ENCODE data around the gene PPFIBP2.

DNA sequence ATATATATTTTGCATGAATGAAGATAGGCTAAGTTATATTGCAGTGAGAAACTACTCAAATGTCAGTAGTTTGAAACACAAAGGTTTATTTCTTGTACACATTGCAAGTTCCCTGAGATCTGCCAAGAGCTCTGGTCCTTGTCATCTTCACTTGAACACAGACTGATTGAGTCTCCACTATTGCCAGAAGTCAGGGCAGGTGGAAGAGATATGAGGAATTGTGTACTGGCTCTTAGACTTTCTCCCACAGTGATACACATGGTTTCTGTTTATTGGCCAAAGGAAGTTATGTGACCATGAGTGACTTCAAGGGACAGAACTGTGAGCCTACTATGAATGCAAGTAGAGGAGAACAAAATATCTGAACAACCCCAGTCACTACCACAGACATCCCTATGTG lies 44.2 kb downstream of the PPFIBP2 start:
- TF ChIP-seq, protein P1, sequence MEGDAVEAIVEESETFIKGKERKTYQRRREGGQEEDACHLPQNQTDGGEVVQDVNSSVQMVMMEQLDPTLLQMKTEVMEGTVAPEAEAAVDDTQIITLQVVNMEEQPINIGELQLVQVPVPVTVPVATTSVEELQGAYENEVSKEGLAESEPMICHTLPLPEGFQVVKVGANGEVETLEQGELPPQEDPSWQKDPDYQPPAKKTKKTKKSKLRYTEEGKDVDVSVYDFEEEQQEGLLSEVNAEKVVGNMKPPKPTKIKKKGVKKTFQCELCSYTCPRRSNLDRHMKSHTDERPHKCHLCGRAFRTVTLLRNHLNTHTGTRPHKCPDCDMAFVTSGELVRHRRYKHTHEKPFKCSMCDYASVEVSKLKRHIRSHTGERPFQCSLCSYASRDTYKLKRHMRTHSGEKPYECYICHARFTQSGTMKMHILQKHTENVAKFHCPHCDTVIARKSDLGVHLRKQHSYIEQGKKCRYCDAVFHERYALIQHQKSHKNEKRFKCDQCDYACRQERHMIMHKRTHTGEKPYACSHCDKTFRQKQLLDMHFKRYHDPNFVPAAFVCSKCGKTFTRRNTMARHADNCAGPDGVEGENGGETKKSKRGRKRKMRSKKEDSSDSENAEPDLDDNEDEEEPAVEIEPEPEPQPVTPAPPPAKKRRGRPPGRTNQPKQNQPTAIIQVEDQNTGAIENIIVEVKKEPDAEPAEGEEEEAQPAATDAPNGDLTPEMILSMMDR (IDR thresholded peaks at IDR 0.05), result no peak
- TF ChIP-seq POLR2AphosphoS5 (IDR thresholded peaks at IDR 0.05) (no peak), POLR2A (IDR thresholded peaks at IDR 0.05) (no peak)
